HG03103 (cell line): Measurements from ENCODE around the gene NKAIN1.
"Not testable (repeated sequence)": the region's sequence is repeated elsewhere in the genome, so short reads cannot be mapped to it uniquely, and the experiment has no call there.

ENCODE experiments used
- ATAC-seq: cut with Tn5 transposase; IDR thresholded peaks from one replicate; pipeline ENCODE4 v1.9.1; 2021; ENCODE audit warnings: low read depth; ENCODE audit not compliant: unreplicated experiment

Gene NKAIN1

DNA sequence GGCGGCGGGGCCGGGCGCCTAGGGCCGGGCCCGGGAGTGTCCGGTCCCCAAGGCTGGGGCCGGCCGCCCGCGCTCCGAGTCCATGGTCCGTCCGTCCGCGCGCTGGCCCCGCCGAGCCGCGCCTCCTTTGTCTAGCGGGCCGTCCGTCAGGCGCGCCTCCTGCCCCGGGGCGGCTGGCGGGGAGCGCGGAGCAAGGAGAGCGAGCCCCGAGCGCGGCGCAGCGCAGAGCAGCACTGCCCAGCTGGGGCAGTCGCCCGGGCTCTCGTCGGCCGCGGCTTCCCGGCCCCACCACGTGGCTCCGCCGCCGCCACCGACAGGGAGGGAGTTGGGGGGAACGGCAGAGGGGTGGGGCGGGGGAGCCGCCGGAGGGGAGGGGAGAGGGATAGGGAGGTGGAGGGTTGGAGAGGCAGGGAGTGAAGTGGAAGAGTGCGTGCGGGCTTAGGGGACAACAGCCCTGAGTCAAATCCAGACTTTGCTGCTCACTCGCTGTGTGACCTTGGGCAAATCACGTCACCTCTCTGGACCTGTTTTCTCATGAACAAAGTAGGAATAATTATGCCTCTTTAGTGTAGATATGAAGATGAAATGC lies at the start of gene NKAIN1:
NKAIN1 (minus strand) TSS at position 235 of the 589 bp plus-strand sequence. CDS start 340 bp downstream, outside the sequence.
- no peak for ATAC-seq

DNA sequence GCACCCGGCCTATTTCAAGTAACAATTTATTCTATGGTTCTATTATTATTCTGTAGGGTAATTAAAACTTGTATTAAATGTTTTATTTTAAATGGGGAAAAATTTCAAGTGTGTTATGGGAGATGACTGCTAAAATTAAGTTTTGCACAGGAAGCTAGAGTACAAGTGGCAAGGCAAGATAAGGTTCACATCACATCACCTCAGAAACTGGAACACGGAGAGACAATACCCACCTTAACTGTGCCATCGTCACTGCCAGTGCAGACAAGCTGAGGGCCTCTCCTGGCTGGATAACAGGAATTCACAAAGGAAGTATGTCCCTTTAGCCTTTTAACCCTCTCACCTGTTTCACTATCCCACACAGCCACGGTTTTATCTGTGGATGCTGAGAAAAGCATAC lies 49.3 kb upstream of the NKAIN1 start:
- ATAC-seq, result no peak

- ATAC-seq, result not testable (repeated sequence)
These were observed 48.1 kb upstream of the NKAIN1 start for GRCh38 chr1:31287791-31288190.

- ATAC-seq, result not testable (repeated sequence)
These were observed 42.7 kb upstream of the NKAIN1 start for GRCh38 chr1:31282426-31282825.

GRCh38 chr1:31273619-31274018 lies 33.9 kb upstream of the NKAIN1 start:
- no peak for ATAC-seq

DNA sequence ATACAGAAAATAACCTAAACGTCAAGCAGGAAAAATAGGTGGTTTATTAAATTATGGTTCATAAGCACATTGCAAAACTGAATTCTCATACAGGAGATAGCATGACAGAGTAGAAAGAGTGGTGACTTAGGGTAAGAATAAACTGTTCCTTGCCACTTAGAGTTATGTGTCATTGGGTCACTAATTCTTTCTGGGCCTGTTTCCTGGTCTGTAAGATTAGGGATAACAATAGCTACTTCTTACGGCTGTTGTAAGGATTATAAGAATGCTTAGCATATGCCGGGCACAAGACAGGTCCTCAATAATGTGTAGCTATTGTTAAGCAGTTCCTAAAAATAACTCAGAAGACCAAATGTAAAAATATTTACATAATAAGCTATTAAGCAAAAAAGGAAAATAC lies 32.7 kb upstream of the NKAIN1 start:
- ATAC-seq, result no peak

- no peak for ATAC-seq
These were observed 26.9 kb upstream of the NKAIN1 start for GRCh38 chr1:31266547-31266946.

DNA sequence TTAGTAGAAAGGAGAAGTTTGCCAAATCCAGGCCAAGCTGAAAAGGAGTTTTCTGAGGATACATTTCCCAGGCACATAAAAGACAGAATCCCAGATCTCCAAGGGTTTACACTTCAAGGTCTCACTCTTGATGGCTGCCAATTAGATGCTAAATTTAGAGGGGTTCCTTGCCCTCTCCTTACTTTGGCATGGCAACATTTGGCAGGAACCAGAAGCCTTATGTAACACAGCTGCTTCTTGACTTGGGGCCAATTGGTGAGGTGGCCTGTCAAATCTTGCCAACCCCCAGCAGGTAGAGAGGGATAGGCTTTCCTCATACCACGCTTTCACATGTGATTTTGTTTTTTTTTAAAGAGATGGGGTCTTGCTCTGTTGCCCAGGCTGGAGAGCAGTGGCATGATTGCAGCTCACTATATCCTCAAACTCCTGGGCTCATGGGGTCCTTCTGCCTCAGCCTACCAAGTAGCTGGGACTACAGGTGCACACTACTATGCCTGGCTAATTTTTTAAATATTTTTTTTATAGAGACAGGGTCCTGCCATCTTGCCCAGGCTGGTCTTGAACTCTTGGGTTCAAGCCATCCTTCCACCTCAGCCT lies 25.2 kb upstream of the NKAIN1 start:
- no peak for ATAC-seq

DNA sequence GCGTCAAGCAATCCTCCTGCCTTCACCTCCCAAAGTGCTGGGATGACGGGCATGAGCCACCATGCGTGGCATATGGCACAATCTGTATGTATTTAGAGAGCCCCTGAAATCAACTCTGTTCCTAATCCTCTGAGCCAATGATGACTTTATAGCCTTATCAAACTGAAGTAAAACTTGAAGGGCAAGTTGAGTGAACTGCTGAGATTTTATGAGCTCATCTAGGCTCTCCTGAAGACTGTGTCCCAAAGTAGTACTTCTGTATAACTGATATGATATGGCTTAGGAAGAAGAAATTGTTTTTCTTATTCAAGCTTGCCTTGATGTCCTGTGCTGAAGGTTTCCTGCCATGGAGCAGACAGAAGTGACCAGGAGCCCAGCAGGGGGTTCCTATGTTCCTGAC lies 23.7 kb upstream of the NKAIN1 start:
- ATAC-seq, result no peak

DNA sequence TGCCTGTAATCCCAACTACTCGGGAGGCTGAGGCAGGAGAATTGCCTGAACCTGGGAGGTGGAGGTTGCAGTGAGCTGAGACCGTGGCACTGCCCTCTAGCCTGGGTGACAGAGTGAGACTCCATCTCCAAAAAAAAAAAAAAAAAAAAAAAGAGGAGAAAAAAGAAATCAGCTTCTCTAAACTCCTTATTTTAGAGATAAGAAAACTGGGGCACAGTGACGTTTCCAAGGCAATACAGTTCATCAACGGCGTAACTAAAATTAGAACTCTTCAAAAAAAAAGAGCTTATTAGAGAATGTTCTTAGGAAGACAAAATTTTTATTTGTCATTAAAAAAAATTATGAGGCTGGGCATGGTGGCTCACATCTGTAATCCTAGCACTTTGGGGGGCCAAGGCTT lies 22.7 kb upstream of the NKAIN1 start:
- ATAC-seq, result not testable (repeated sequence)

GRCh38 chr1:31261916-31262315 lies 22.2 kb upstream of the NKAIN1 start:
- no peak for ATAC-seq

- ATAC-seq, result no peak
These were observed 20.1 kb upstream of the NKAIN1 start for GRCh38 chr1:31259746-31260145.

- ATAC-seq, result no peak
These were observed 18.9 kb upstream of the NKAIN1 start for GRCh38 chr1:31258581-31258980.

DNA sequence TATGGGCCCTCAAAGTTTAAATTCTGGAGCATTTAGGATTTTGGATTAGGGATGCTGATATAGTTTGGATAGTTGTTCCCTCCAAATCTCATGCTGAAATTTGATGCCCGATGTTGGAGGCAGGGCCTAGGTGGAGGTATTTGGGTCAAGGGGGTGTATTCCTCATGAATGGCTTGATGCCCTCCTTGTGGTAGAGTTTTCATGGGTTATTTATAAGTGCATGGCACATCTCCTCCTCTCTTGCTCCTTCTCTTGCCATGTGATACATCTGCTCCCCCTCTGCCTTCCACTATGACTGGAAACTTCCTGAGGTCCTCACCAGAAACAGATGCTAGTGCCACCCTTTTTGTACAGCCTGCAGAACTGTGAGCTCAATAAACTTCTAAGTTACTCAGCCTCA lies 17.5 kb upstream of the NKAIN1 start:
- ATAC-seq, result no peak

DNA sequence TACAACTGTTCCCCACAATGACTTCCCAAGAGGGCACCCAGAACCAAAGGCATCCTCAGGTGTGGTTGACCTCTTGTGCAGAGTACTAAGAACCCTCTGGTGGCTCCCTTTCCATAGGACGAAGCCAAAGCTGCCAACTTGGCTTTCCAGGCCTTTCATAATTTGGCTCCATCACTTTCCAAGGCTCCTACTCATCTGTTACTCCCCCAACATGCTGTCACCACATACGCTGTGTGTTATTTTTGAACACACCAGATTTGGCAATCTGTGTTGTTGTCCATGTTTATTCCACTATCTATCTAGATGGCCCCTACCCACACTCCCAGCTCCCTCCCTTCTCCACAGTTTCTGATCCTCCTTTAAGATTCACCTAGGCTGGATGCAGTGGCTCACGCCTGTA lies 10.2 kb upstream of the NKAIN1 start:
- ATAC-seq, result no peak

- ATAC-seq, result no peak
These were observed 8.6 kb upstream of the NKAIN1 start for GRCh38 chr1:31248276-31248675.

DNA sequence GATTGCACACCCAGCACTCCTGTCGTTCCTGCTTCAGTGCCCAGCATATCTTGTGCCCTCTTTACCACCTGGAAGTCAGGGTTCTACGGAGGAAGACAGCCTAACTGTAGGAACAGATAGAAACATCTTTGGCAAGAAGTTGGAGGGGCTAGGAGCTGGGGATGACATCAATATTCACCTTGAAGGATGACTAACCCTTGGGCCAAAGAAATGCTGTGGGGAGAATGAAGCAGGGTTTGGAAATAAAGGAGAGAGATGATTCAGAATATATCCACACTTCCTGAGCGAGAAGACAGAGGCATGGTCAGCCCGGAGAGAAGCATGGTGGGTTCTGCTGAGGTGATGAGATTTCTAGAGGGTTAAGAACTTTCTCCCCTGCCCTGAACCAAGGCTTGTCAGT lies 4.6 kb upstream of the NKAIN1 start:
- no peak for ATAC-seq

DNA sequence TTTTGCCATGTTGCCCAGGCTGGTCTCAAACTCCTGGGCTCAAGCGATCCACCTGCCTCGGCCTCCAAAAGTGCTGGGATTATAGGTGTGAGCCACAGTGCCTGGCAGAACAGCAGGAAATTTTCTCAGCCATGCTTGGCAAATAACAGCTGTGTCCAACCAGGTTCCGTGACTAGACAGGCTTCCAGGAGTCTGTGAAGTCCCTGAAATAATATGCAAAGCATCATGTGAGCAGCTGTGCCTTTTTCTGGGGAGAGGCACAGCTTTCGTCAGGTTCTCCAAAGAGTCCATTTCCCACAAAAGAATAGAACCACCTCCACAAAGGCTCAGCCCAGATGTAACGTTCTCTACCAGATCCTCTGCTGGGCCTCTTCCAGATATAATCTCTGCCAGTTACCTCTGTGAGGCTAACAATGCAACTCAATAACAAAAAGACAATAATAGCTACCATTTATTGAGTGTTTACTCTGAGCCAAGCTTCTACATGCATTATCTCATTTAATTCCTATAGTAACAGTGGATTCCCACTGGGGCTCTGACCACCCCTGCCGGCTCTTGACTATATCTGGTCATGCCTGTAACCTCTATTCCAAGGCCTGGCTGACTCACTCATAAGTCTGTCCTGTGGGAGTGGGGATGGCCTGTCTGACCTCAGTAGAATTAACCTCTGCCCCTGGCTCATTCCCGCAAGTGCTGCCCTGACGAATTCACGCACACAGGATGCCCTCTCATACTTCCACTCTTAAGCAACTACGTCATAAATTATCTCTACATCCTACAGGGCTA lies 4.0 kb upstream of the NKAIN1 start:
- no peak for ATAC-seq

DNA sequence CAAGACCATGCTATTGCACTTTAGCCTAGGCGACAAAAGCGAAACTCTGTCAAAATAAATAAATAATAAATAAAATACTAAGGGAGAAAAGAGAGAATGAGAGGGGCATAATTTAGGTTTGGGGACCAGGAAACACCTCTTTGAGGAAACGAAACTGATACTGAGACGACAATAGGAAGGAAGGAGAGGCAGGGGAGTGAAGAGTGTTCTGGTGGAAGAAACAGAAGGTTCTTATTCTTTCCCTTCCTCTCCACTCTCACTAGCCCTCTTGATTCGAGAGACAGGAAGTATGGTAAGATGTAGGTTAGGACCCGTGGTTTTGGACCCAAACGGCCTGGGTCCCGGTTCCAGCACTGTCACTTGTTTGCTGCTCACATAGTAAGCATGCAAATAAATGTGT lies 1.6 kb upstream of the NKAIN1 start:
- ATAC-seq, result no peak

GRCh38 chr1:31238986-31239613 lies 587 bp downstream of the NKAIN1 start:
- ATAC-seq, result no peak

- no peak for ATAC-seq
These were observed 1.1 kb downstream of the NKAIN1 start for GRCh38 chr1:31238612-31238985.
